Breast epithelium (tissue), 4 donors: ENCODE measurements around the gene TSHZ3. TPM values are rescaled to one million over a fixed set of nuclear protein-coding genes. Genes with fewer than 3 reads are reported as not detected.

ENCODE experiments used
- DNase-seq, 2 donors: peaks; one replicate each; pipeline ENCODE4 v3.0.0-alpha.2; 2019; ENCODE audit warnings: low spot score in 2 of 2
- H3K27ac ChIP-seq, 2 donors: fragments of 200-600 bp; sonication (generic) in 1 of 2; one replicate each; pipeline ENCODE4 v1.5.1; 2016 to 2019; ENCODE audit warnings: mild to moderate bottlenecking in 1 of 2
- H3K27me3 ChIP-seq, 2 donors: fragments of 200-600 bp; sonication (generic) in 1 of 2; one replicate each; pipeline versions ENCODE4 v1.5.1 to v1.6.0; 2017 to 2019; ENCODE audit warnings: control low read depth in 1 of 2, mild to moderate bottlenecking in 1 of 2
- H3K36me3 ChIP-seq: fragments of 200-600 bp; one replicate; pipeline ENCODE4 v1.5.1; 2019
- H3K4me1 ChIP-seq, 2 donors: fragments of 200-600 bp; sonication (generic); one replicate each; pipeline ENCODE4 v1.5.1; 2016 to 2019; ENCODE audit warnings: control low read depth in 1 of 2
- H3K4me3 ChIP-seq, 3 donors: fragments of 200-600 bp; sonication (generic); 1 replicate in 2 of 3; 2 replicates in 1 of 3; pipeline ENCODE4 v1.5.1; 2016 to 2019; ENCODE audit warnings: mild to moderate bottlenecking in 3 of 3, moderate library complexity in 2 of 3
- H3K9me3 ChIP-seq, 2 donors: fragments of 200-600 bp; sonication (generic) in 1 of 2; one replicate each; pipeline ENCODE4 v1.5.1; 2016 to 2019; ENCODE audit warnings: control low read depth in 1 of 2
- CTCF ChIP-seq, 3 donors: fragments of 450-650 bp; IDR thresholded peaks; one replicate each; pipeline ENCODE4 v1.5.1; 2016 to 2017; ENCODE audit warnings: antibody characterized with exemption in 3 of 3, mild to moderate bottlenecking in 3 of 3, moderate library complexity in 3 of 3
- POLR2A ChIP-seq: fragments of 450-650 bp; IDR thresholded peaks from one replicate; pipeline ENCODE4 v1.6.1; 2016; ENCODE audit warnings: antibody characterized with exemption, mild to moderate bottlenecking, moderate library complexity
- POLR2AphosphoS5 ChIP-seq, 3 donors: sonication (generic); formaldehyde crosslinking; IDR thresholded peaks; one replicate each; pipeline ENCODE4 v1.6.1; 2017; ENCODE audit warnings: antibody characterized with exemption in 3 of 3
- intact Hi-C: fragments of 100-400 bp; cut with DNase I; formaldehyde crosslinking; loops from one replicate; pipeline ENCODE4 v1.15.1; 2023; ENCODE audit warnings: low total_unique reads
- total RNA-seq, 3 donors: library from RNA; depleted of rRNA; stranded (reverse); fragments of >200 nt; gene quantifications; one replicate each; pipeline ENCODE4 v1.1.0, GENCODE V29; 2016

The TSHZ3 gene
- total RNA-seq, 3 donors from 2014 or later, result 3.7 to 9.8 (median 8.3) TPM

DNA sequence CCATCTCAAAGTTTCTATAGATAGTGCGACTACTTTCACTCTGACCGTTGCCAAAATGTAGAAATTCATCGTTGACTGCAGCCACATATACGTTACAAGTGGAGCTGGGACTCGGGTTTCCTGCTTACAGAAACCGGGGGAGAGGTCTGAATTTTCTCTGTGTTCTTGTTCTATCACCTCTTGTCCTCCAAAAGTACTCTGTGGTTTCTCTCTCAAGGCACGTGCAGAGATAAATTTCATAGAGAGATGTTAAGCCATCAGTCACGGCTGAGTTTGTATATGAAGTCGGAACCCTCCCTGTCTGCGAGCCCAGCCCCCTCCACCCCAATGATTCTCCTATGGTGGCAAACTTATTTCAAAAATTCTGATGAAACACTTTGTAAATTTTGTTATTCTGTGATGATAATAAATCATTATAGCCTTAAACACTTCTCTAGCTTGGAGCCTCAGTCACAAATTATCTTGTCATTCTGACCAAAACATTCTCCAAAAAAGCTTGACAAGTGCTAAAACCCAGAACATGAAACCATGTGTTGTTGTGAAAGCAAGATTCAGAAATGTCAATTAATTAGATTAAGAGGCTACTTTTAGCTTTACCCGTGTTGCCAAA, 87.5 kb downstream of the TSHZ3 start:
- intact Hi-C loops, result no loop called here
- H3K27ac ChIP-seq, result no peak overlapping the region
- peak in 1 of 2 donors; percentile 4 for DNase-seq
- H3K4me3 ChIP-seq, result no peak overlapping the region
- no peaks in the 10 kb centered on the region for H3K27me3 ChIP-seq
- no peaks in the 10 kb centered on the region for H3K36me3 ChIP-seq
- TF ChIP-seq POLR2AphosphoS5 (IDR thresholded peaks at IDR 0.05), result no peak
- no peak for TF ChIP-seq POLR2A
- TF ChIP-seq CTCF (IDR thresholded peaks at IDR 0.05), result no peak
- H3K4me1 ChIP-seq, result no peaks in the 10 kb centered on the region
- H3K9me3 ChIP-seq, result no peaks in the 10 kb centered on the region

GRCh38 chr19:31261019-31261602, 88.1 kb downstream of the TSHZ3 start:
- H3K4me3 ChIP-seq, result no peak overlapping the region
- intact Hi-C loops, result no loop called here
- DNase-seq, result no peak
- H3K36me3 ChIP-seq, result no peaks in the 10 kb centered on the region
- H3K9me3 ChIP-seq, result no peaks in the 10 kb centered on the region
- TF ChIP-seq POLR2A (no peak), CTCF (IDR thresholded peaks at IDR 0.05) (no peak), POLR2AphosphoS5 (IDR thresholded peaks at IDR 0.05) (no peak)
- H3K27me3 ChIP-seq, result no peaks in the 10 kb centered on the region
- no peak overlapping the region for H3K27ac ChIP-seq
- no peaks in the 10 kb centered on the region for H3K4me1 ChIP-seq

- Histone ChIP-seq H3K4me1 (no peaks in the 10 kb centered on the region), H3K27ac (no peak overlapping the region), H3K27me3 (no peaks in the 10 kb centered on the region), H3K4me3 (no peak overlapping the region), H3K36me3 (no peaks in the 10 kb centered on the region), H3K9me3 (no peaks in the 10 kb centered on the region)
- TF ChIP-seq CTCF (IDR thresholded peaks at IDR 0.05), result no peak
- no peak for TF ChIP-seq POLR2AphosphoS5 (IDR thresholded peaks at IDR 0.05)
- no peak for TF ChIP-seq POLR2A
- DNase-seq, result no peak
- intact Hi-C loops, result no loop called here
Measured at GRCh38 chr19:31260171-31260933, 88.9 kb downstream of the TSHZ3 start.

DNA sequence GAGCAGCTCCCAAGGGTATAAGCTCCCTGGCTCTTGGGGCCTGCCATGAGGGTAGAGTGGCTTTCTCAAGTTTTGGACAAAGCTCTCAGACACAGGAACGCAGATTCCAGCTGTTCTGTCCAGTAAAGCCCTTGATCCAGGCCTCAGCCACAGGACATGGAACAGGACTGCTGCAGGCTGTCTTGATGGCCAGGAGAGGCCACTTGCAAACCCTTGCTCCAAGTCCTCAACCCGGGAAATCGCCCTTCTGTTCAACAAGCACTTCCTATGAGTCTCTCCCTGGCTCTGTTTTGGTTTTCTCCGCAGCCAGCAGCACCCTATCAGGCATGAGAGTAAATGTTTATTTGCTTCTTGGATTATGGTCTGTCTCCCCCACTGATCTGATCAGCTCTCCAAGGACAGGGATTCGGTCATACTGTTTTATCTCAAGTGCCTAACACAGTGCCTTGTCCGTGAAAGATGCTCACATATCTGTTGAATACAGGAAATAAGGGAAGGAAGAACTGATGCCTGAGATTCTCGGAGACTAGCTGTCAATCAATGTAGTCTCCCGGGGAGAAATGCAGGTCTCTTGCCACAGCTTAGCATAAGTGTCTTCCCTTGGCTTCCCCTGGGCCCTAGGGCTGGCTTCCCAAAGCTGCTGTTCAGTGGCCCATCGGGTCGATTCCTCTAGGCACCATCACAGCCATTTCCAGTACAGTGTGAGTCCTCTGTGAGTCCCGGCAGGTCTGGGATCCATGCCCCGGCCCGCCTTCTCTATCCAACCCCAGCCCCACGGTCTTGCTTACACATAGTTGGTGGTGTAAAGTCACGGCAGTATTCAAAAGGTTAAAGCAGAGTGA, 90.8 kb downstream of the TSHZ3 start:
- H3K9me3 ChIP-seq, result no peaks in the 10 kb centered on the region
- DNase-seq, result no peak
- H3K27ac ChIP-seq, result no peak overlapping the region
- H3K4me3 ChIP-seq, result no peak overlapping the region
- H3K36me3 ChIP-seq, result no peaks in the 10 kb centered on the region
- H3K27me3 ChIP-seq, result no peaks in the 10 kb centered on the region
- intact Hi-C loops, result no loop called here
- TF ChIP-seq POLR2A (no peak), POLR2AphosphoS5 (IDR thresholded peaks at IDR 0.05) (no peak), CTCF (IDR thresholded peaks at IDR 0.05) (no peak)
- H3K4me1 ChIP-seq, result no peaks in the 10 kb centered on the region
